Astrocyte of the cerebellum (primary cell): ENCODE measurements around the gene PSMD9.
A peak's percentile ranks its signal among the peaks of the same experiment; 100 is the strongest.

Experiments
- DNase-seq: peaks from one replicate; pipeline ENCODE4 v3.0.0-alpha.2; 2011; ENCODE audit warnings: low read depth
- H3K4me3 ChIP-seq: 2 replicates; pipeline ENCODE4 v1.5.1; 2011; ENCODE audit warnings: mild to moderate bottlenecking, low read depth, low read length, moderate library complexity
- CTCF ChIP-seq: IDR thresholded peaks from 2 replicates; pipeline ENCODE4 v1.5.1; 2012; ENCODE audit warnings: low read length, low read depth, moderate library complexity, mild to moderate bottlenecking; ENCODE audit errors: missing control alignments
- in situ Hi-C: cut with HindIII; loops from 2 replicates; pipeline ENCODE4 v1.10.0; 2017; ENCODE audit warnings: low sequenced_read_pairs

The PSMD9 gene

GRCh38 chr12:121905746-121906145 is 17.2 kb downstream of the PSMD9 start:
- TF ChIP-seq CTCF = no peak
- in situ Hi-C loops = no loop called here
- no peak for DNase-seq
- H3K4me3 ChIP-seq = no peak overlapping the region

GRCh38 chr12:121908702-121909101 is 20.1 kb downstream of the PSMD9 start:
- no peak for DNase-seq
- no peak overlapping the region for H3K4me3 ChIP-seq
- no peak for TF ChIP-seq CTCF
- in situ Hi-C loops = no loop called here

GRCh38 chr12:121911824-121912585 is 23.4 kb downstream of the PSMD9 start:
- no peak for DNase-seq
- H3K4me3 ChIP-seq = no peak overlapping the region
- no peak for TF ChIP-seq CTCF
- in situ Hi-C loops = no loop called here

GRCh38 chr12:121915841-121916321 is 27.3 kb downstream of the PSMD9 start:
- no peak overlapping the region for H3K4me3 ChIP-seq
- no peak for TF ChIP-seq CTCF
- in situ Hi-C loops = no loop called here
- no peak for DNase-seq

- H3K4me3 ChIP-seq = no peak overlapping the region
- TF ChIP-seq CTCF = no peak
- no peak for DNase-seq
- in situ Hi-C loops = no loop called here
Measured at GRCh38 chr12:121916719-121917118, 28.1 kb downstream of the PSMD9 start.

- DNase-seq = peak; percentile 31
- peak within 1 kb of the TSS; percentile 44 for H3K4me3 ChIP-seq
- in situ Hi-C loops = no loop called here
- peak; percentile 75 for TF ChIP-seq CTCF
Measured at GRCh38 chr12:121917950-121918678, 29.5 kb downstream of the PSMD9 start, which contains the start of gene CFAP251. TSS of gene CFAP251 (plus strand) at chr12:121918592. CDS start at chr12:121921306, 2,714 bp downstream.
